DMS 273 (cell line): ENCODE data around the gene FLYWCH2.

ENCODE experiments used
- DNase-seq: peaks from one replicate; lab custom pipeline; 2025; ENCODE audit not compliant: unreplicated experiment; lab: John Stamatoyannopoulos, UW

FLYWCH2 gene

GRCh38 chr16:2881783-2882649, 999 bp upstream of the FLYWCH2 start:
- peak; percentile 73 for DNase-seq

DNA sequence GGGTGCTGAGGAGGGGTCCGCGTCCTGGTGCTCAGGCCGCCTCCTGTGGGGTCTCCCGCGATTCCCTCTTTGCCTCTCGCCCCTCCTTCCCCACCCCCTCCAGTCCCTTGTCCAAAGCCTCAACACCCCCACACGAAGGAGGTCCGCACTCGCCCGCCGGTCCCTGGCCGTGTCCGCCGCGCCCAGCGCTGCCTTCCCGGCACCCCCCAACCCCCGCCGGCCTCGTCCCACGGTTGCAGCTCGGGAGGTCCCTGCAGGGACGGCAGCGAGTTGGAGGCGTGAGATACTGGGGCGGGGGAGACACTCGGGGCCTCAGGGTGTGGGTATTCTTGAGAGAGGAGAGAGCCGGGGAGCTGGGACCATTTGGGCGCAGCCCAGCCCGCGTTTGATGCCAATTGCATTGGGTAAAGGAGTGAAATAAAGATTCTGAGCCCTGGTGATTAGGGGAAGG, 468 bp downstream of the FLYWCH2 start:
- peak; percentile 61 for DNase-seq

- peak; percentile 61 for DNase-seq
Observed at GRCh38 chr16:2884041-2884451, 1.0 kb downstream of the FLYWCH2 start.

GRCh38 chr16:2894231-2894630, 11.2 kb downstream of the FLYWCH2 start:
- no peak for DNase-seq

DNA sequence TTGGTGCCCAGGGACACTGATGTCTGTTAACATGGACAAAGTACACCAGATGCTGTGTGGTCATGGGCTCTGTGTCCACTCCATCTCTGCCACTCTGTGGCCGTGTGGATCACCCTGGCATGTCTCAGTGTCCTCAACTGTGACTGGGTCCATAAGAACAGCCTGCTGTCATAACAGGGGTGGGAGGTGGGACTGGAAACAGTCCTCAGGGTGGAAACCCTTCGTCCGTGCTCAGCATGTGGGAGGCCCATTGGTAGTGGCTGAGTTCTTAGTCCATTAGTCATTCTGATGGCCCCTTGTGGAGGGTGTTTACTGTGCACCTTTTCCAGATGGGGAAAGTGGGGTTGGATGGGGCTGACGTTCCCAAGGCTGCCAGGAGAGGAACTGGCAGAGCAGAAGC, 12.8 kb downstream of the FLYWCH2 start:
- DNase-seq: peak; percentile 28

DNA sequence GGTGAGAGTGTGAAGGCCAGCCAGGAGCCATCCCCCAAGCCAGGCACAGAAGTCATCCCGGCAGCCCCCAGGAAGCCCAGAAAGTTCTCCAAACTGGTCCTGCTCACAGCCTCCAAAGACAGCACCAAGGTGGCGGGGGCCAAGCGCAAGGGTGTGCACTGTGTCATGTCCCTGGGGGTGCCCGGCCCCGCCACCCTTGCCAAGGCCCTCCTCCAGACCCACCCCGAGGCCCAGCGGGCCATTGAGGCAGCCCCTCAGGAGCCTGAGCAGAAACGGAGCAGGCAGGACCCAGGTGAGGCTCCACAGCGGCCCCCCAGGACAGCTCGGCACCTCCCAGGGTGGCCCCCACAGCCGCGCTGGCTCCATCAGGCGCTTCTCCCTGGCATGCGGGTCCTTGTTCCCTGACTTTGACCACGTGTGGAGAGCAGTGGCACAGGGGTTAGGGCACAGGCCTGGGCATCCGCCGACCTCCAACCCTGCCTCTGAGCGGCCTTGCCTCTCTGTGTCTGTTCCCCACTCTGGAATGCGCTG, 13.5 kb downstream of the FLYWCH2 start:
- DNase-seq: no peak

DNA sequence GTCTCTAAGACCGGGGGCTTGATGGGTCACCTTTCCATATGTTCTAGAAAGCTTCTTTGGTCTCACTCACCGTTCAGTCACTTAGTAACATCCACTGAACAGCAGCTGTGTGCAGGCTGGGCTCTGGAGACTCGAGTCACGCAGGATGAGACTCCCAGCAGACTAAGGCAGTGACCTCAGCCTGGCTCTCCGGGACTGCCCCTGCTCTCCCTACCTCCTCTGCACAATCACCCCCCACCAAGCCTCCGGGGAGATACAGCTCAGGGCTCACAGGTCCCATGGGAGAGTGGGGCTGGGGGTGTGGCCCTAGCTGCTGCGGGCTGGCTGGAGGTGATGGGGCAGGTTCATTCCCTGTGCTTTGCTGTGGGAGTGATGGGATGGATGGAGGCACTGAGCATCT, 14.1 kb downstream of the FLYWCH2 start:
- DNase-seq: no peak

DNA sequence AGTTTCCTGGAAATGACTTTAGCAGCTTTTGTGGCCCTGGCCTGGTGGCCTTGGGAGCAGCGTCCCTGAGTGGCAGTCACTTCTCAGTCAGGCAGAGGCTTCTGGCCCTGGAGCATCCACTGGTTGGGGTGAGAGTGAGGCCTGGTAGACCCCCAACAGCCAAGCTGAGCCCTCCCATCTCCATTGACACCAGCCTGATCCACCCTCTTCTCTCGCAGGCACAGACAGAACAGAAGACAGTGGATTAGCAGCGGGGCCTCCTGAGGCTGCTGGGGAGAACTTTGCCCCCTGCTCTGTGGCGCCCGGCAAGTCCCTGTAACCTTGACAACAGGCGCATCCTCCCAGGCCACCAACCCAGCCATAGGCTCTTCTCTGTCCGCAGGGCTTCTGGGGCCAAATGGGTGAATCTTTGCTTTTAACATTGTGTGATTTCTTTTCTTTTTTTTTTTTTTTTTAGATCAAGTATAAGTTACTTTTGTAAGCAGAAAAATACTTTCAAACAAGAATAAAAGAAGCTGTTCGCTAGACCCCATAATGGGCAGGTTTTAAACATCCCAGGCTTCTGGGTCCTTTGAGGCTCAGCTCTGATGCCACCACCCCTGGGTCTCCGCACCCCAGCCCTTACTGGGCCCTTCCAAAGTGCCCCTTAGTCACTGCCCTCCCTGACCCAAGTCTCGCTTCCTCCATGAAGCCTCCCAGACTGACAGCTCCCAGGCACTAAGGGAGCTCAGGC, 16.0 kb downstream of the FLYWCH2 start:
- DNase-seq: no peak

DNA sequence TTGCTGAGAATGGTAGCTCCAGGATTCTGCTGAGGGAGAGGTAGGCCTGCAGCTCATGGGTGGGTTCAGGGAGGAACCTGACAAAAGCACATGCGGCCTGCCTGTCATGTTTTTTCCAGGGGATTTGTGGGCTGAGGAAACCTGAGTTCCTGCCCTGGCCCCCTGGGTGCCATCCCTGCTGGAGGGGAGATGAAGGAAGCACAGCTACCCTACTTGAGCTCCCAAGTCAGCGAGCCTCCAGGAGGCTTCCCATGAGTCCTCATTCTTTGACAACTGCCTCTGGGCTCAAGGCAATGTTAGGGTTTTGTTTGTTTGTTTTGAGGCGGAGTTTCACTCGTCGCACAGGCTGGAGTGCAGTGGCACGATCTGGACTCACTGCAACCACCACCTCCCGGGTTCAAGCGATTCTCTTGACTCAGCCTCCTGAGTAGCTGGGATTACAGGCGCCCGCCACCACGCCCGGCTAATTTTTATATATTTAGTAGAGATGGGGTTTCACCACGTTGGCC, 16.6 kb downstream of the FLYWCH2 start:
- DNase-seq: no peak

GRCh38 chr16:2900526-2901075, 17.6 kb downstream of the FLYWCH2 start:
- DNase-seq: no peak

DNA sequence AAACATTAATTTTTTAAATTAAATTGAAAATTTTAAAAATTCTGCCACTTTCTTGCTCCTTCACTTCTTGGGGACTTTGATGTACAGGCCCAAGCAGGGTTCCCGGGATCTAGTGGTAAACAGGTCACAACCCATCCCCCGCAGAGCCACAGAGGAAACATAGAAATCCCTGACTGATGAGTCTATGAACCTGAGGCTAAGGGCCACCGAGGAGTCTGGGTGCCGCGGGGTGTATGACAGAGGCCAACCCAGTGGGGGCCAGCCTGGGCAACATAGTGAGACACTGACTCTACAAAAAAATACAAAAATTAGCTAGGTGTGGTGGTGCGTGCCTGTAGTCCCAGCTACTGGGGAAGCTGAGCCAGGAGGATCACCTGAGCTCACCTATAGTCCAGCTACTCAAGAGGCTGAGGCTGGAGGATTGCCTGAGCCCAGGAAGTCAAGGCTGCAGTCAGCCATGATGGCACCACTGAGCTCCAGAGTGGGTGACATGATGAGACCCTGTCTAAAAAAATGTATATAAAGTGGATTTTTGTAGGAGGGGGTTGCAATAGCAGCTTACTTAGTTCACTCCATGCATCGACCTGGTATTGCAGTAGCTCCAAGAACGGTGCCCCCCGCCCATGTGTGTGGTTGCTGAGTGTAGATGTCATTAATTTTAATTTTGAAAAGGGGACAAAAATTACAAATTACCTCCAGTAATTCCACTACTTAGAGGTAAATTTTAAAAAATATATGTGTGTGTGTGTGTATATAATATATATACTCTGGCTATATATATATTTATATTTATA, 19.5 kb downstream of the FLYWCH2 start:
- DNase-seq: no peak

DNA sequence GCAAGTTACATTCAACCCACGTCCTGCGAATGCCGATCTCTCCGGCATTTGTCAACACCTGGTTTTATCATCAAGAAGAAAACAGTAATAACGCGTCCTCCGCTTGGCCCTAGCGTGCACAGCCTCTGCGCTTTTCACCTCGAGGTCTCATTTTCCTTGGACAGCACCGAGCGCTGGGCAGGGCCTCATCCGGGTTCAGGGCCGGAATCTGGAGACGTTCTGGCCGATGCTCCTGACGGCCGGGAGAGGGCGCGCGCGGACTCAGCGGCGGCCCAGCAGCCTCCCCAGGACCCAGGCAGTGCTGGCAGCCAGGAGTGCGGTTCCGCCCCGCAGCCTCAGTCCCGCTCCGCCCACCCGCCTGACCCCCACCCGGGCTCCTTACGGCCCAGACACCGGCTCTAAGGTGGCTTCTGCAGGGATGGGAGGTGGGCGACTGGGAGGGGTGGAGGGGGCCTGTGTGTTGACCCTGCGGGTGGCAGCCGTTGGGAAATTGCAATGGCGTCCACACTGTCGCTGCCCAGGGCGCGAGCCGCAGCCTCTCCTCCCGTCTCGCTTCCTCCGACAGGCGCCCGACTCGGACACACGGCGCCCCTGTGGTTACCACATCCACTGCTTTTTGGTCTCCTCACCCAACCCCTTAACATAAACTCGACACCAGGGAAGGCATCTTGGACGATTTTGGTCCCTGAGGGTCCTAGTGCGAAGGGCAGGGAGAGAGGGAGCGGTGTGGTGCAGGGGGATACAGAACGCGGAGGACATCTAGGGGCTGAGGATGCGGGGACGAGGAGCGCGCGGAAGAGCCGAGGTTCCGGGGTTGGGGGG, 21.3 kb downstream of the FLYWCH2 start:
- peak; percentile 93 for DNase-seq

DNA sequence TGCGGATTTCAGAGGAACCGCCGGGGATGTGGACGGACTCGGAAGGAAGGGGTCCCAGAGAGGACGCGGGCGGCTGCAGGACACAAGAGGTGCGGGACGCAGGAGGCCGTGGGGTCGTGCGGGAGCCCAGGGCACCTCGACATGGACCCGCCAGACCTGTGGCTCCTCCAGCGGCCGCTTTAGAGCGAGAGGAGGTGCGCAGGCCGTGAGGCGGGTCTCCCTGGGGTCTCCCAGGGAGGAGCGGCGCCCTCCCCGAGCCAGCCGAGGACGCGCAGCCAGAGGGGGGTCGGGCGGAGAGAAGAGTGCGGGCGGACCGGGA, 21.9 kb downstream of the FLYWCH2 start:
- DNase-seq: no peak

GRCh38 chr16:2905241-2905987, 22.4 kb downstream of the FLYWCH2 start:
- peak; percentile 99 for DNase-seq

- DNase-seq: no peak
Observed at GRCh38 chr16:2905988-2906387, 23.0 kb downstream of the FLYWCH2 start.

DNA sequence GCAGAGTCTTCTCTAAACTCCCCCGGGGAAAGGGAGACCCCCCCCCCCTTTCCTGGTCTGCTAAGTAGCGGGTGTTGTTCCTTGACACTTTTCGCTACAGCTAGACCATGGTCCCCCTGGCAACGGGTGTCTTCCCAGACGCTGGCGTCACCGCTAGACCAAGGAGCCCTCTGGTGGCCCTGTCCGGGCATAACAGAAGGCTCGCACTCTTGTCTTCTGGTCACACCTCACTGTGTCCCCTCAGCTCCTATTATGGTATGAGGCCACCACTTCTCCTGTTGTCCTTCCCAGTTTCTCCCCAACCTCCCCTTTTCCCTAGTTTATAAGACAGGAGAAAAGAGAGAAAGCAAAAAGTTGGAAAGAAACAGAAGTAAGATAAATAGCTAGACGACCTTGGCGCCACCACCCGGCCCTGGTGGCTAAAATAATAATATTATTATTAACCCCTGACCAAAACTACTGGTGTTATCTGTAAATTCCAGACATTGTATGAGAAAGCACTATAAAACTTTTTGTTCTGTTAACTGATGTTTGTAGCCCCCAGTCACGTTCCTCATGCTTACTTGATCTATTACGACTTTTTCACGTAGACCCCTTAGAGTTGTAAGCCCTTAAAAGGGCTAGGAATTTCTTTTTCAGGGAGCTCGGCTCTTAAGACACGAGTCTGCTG, 24.2 kb downstream of the FLYWCH2 start:
- DNase-seq: peak; percentile 70

- no peak for DNase-seq
Observed at GRCh38 chr16:2910441-2910969, 27.5 kb downstream of the FLYWCH2 start.

- peak; percentile 100 for DNase-seq
Observed at GRCh38 chr16:2911638-2912329, 28.8 kb downstream of the FLYWCH2 start, which contains the start of gene FLYWCH1. FLYWCH1 (plus strand) TSS chr16:2911931; CDS start chr16:2929686, 17,755 bp downstream.
